ENCODE measurements around the gene EED.
"Not testable (repeated sequence)": the region's sequence is repeated elsewhere in the genome, so short reads cannot be mapped to it uniquely, and the experiment has no call there.

The EED gene

DNA sequence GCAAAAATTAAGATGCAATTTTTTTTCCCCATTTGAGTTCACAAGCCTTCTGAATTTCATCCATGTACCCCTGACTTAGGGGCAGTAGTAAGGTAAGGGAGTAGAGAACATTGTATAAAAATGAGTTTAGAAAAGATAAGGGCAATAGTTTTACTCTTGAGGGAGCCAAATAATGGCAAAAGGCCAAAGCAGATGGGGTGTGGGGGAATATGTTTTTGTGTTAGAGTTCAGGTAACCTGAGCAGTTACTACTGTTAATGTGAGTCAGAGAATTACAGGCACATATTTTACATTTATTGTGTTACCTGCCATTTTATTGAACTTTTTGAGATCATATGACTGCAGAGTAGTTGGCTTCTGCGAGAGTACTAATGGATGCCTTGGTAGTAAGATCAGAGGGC, 3.1 kb downstream of the EED start:
- DNase-seq (ENCODE audit: low spot score), result no peak

- DNase-seq (ENCODE audit: low spot score), result peak; percentile 62
These were observed 4.1 kb downstream of the EED start for GRCh38 chr11:86248609-86249008.

DNA sequence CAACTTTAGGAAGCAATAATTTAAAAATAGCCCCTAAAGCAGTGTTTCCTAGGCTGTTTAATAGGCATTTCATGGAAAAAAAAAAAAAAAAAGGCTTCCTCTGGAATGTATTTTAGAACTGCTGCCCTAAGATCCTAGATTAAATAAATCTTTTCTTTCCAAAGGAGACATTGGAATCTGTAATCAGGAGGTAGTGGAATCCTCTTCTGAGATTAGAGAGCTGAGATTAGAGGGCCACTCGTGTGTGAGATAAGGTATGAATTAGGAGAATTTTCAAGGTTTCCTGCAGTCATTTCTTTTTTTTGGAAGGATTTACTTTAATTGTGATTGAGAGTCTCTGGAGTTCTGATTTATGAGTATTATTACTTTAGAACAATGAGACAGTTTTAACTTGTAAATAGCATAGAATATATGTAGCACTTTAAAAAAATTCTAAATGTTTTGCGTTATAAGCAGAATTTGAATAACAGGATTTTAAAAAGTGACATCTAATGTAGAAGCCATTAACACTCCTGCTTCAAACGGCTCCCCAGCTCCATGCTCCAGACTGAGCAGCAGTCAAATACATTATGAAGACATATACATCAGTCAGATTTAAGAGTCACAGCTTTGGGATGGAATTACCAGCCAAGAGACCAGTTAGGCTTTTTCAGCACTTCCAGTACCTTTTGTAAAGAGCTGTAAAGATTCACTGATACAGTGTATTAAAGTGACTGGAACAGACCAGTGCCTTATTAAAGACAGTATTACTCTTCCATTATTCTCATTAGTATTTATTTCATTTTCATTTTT, 5.0 kb downstream of the EED start:
- DNase-seq (ENCODE audit: low spot score), result no peak

DNA sequence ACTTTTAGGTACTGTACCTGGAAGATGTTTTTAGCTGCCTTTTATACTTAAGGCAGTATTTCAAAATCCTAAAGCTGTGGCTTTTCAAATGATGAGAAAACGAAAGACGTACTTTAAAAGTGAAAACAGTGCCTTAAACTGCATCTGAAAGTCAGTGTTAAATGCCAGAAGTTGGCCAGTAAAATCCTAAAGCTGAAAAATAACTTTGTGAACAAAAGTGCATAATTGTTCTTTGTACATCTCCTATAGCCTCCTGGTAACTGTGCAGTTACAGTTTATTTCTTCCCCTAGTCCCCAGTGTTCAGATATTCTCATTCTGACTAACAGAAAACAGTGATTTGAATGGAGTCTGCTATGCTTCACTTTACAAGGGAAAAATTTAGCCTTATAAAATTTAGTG, 6.8 kb downstream of the EED start:
- no peak for DNase-seq (ENCODE audit: low spot score)

DNA sequence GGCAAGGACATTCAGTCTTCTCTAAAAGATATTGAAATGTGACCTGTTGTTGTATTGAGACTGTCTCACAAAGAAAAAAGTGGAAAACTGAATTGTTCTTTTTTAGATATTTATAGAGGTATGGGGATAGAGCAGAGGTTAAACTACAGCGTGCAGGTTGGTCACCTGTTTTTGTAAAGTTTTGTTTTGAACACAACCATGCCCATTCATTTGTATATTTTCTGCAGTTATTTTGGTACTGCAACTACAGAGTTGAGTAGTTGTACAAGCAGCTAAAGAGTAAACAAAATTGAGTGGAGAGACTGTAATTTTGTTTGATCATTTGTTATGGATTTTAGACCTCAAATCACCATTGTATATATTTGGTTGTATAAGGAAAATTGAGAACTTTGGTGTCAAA, 11.3 kb downstream of the EED start:
- DNase-seq (ENCODE audit: low spot score), result peak; percentile 67

DNA sequence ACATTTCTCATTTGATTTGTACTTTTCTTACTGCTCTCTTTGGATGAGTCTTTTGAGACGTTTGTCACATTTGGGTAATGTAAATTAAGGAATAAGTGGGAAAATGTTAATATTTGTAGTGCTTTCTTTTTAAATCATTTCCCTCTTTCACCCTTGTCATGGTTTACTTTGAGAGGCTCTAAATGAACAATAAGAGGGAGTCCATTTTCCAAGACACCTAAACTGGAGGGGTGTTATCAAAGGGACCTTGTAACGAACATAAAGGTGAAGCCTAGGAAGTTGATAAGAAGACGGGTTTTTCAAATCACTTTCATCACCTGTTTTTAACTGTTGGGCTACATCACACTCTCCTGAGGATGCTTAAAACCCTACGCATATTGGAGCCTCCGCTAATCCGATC, 12.1 kb downstream of the EED start:
- no peak for DNase-seq (ENCODE audit: low spot score)

- no peak for DNase-seq (ENCODE audit: low spot score)
These were observed 12.9 kb downstream of the EED start for GRCh38 chr11:86257446-86257845.

DNA sequence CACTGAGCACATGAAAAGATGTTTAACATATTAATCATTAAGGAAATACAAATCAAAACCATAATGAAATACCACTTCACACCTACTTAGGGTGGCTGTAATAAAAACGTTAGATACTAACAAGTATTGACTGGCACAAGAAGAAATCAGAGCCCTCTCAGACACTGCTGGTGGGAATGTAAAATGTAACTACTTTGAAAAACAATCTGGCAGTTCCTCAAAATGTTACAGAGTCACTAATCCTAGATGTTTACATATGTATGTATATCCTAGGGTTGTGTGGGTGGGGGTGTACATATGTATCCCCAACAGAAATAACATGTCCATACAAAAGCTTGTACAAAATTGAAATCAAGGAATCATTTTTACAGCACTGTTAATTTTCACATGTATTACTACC, 15.2 kb downstream of the EED start:
- DNase-seq (ENCODE audit: low spot score), result no peak

GRCh38 chr11:86261328-86261727, 16.8 kb downstream of the EED start:
- no peak for DNase-seq (ENCODE audit: low spot score)

DNA sequence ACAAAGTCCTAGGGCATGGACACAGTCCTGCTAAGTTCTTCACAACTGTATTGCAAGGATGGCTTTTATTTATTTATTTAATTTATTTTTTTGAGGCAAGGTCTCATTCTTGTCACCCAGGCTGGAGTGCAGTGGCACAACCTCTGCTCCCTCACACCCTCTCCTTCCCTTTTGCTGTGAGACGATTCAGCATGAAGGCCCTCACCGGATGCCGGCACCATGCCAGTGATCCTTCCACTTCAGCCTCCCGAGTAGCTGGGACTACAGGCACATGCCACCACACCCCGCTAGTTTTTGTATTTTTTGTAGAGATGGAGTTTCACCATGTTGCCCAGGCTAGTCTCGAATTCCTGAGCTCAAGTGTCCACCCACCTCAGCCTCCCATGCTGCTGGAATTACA, 17.8 kb downstream of the EED start:
- DNase-seq (ENCODE audit: low spot score), result no peak

DNA sequence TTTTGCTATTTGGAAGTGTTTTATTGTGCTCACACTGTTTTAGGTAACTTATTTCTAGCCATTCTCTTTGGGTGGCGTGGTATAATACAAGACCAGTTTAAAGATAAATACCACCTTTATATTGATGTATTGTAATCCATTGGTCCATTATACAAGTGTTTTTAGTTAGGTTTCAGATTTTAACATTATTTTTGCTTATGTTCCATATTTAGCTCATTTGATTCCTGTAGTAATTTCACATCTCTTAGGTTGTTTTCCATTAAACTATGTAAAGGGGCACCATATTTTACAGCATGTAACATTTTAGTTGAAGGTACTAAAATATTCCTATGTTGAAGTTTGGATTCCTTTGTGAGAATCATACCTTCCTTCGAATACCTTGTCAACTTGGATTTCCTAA, 20.1 kb downstream of the EED start:
- no peak for DNase-seq (ENCODE audit: low spot score)

GRCh38 chr11:86265194-86265593, 20.6 kb downstream of the EED start:
- no peak for DNase-seq (ENCODE audit: low spot score)

- DNase-seq (ENCODE audit: low spot score), result no peak
These were observed 25.1 kb downstream of the EED start for GRCh38 chr11:86269645-86270044.

DNA sequence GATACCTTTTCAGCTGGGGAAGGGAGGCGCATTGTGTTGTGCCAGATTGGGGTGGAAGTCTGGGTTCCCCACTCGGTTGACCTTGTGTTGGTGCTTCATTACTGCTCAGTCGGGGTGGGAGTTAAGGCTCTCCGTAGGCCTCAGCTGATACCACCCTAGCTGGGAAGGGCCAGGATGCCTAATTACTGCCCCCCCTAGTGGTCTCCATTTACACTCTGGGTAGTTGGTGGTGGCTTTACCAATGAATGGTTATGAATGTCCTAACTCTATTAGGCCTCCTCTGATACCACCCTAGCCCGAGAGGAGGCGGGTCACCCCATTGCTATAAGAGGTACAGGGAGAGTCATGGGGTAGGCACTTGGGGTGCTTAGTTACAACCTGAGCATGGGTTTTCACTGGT, 29.9 kb downstream of the EED start:
- DNase-seq (ENCODE audit: low spot score), result no peak

DNA sequence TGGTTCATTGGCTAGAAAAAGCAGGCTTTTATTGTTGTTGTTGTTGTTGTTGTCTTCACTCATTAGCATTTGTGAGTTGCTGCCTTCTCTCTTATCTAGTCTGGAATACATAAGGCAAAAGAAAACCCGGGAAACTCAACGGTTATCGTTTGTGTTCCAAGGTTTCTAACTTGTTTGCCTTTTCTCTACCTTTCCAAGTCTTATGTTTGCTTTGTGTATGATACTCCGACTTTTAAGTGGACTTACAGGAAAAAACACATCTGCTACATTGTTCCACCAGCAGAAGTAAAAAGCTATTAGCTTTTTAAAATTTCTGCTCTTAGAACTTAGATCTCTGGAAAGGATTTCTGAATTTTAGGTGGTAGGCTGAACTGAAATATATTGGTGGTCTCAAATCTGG, 30.4 kb downstream of the EED start:
- DNase-seq (ENCODE audit: low spot score), result no peak

GRCh38 chr11:86275493-86276370, 31.2 kb downstream of the EED start:
- no peak for DNase-seq (ENCODE audit: low spot score)

DNA sequence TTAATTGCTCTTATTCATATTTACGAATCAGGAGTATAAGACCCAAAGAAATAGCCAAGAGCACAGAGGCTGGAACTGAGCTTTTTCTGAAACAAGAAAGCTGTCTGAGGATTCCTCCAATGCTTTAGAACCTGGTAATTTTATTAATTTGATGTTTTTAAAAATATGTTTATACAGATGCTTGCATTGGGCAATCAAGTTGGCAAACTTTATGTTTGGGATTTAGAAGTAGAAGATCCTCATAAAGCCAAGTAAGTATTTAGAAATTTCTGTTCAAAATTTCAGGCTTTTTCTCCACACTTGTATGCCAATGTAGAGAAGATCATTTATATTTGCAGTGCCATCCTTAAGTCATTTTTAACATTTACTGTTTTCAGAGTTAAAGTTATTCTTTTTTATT, 33.2 kb downstream of the EED start:
- DNase-seq (ENCODE audit: low spot score), result no peak

GRCh38 chr11:86278226-86278625, 33.7 kb downstream of the EED start:
- no peak for DNase-seq (ENCODE audit: low spot score)

DNA sequence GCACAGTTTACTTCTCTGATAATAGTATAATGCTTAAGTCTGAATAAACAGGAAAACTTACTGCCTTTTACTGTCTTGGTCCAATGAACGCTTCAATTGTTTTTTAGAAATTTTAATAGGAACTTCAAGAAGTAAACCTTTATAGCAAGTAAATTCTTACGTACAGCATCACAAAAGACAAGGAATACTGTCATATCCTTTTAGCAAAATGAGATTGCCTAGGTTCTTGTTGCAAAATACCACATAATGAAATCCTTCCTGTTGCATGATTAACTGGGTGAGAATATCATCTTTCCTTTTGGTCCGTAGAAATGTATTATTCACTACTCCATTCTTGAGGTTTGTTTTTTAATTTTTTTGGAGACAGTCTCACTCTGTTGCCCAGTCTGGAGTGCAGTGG, 35.2 kb downstream of the EED start:
- no peak for DNase-seq (ENCODE audit: low spot score)

DNA sequence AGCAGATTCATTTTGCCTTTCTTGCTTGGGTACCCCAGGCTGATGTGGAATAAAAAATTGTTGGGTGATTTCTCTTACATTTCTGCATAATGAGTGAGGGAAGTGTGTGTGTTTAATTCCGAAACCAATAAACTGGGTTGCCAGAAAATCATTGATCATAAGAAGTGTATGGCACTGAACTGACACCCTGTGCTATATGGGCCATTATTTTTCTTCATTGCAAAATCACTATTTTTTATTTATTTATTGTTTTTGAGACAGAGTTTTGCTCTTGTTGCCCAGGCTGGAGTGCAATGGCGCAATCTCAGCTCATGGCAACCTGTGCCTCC, 42.9 kb downstream of the EED start:
- no peak for DNase-seq (ENCODE audit: low spot score)

- DNase-seq (ENCODE audit: low spot score), result peak; percentile 77
These were observed 44.4 kb downstream of the EED start for GRCh38 chr11:86288776-86289507.

- DNase-seq (ENCODE audit: low spot score), result not testable (repeated sequence)
These were observed 45.1 kb downstream of the EED start for GRCh38 chr11:86289508-86290280.

Data from activated CD4-positive, alpha-beta T cell treated with anti-CD3 and anti-CD28 coated beads, Interleukin-2, Interleukin-4, amounts not matched to agents 100 ng/mL and 50 ng/mL, durations not matched to agents 16 hours and 8 hours (primary cell).